Measurements from ENCODE around the gene CDC42EP3.
A peak's percentile ranks its signal among the peaks of the same experiment; 100 is the strongest.

The CDC42EP3 gene

GRCh38 chr2:37670378-37671008, 949 bp downstream of the CDC42EP3 start:
- peak overlapping the region; percentile 97; the same call in 1 of the 2 replicates for H3K4me3 ChIP-seq (ENCODE audit: low read length)
- H3K4me1 ChIP-seq (ENCODE audit: control insufficient read depth, insufficient read depth, low read length), result no peaks in the 10 kb centered on the region; the same call in 1 of the 2 replicates
- DNase-seq (ENCODE audit: low read depth, low spot score), result no peak
- H3K27me3 ChIP-seq (ENCODE audit: control insufficient read depth, insufficient read depth, low read length), result no peaks in the 10 kb centered on the region
- no peaks in the 10 kb centered on the region for H3K9me3 ChIP-seq (ENCODE audit: control insufficient read depth, insufficient read depth, low read length)
- no peaks in the 10 kb centered on the region for H3K36me3 ChIP-seq (ENCODE audit: control insufficient read depth, insufficient read depth, low read length)
- no peak overlapping the region for H3K27ac ChIP-seq (ENCODE audit: low read length)
- no CpG with 5 or more reads among the region's 11 CpGs for WGBS (ENCODE audit: insufficient coverage, insufficient read length)

- Histone ChIP-seq H3K9me3 (ENCODE audit: control insufficient read depth, insufficient read depth, low read length) (no peaks in the 10 kb centered on the region), H3K27ac (ENCODE audit: low read length) (no peak overlapping the region), H3K36me3 (ENCODE audit: control insufficient read depth, insufficient read depth, low read length) (no peaks in the 10 kb centered on the region), H3K4me1 (ENCODE audit: control insufficient read depth, insufficient read depth, low read length) (no peaks in the 10 kb centered on the region), H3K27me3 (ENCODE audit: control insufficient read depth, insufficient read depth, low read length) (no peaks in the 10 kb centered on the region), H3K4me3 (ENCODE audit: low read length) (no peak overlapping the region)
- no peak for DNase-seq (ENCODE audit: low read depth, low spot score)
- WGBS (ENCODE audit: insufficient coverage, insufficient read length), result no CpG with 5 or more reads among the region's 3 CpGs
These were observed 2.0 kb downstream of the CDC42EP3 start for GRCh38 chr2:37669446-37669845.

GRCh38 chr2:37667704-37668103, 3.7 kb downstream of the CDC42EP3 start:
- H3K4me3 ChIP-seq (ENCODE audit: low read length), result no peak overlapping the region
- DNase-seq (ENCODE audit: low read depth, low spot score), result no peak
- H3K36me3 ChIP-seq (ENCODE audit: control insufficient read depth, insufficient read depth, low read length), result no peaks in the 10 kb centered on the region
- no peaks in the 10 kb centered on the region for H3K27me3 ChIP-seq (ENCODE audit: control insufficient read depth, insufficient read depth, low read length)
- no CpG with 5 or more reads among the region's 2 CpGs for whole genome bisulfite sequencing (ENCODE audit: insufficient coverage, insufficient read length)
- no peak overlapping the region for H3K27ac ChIP-seq (ENCODE audit: low read length)
- H3K9me3 ChIP-seq (ENCODE audit: control insufficient read depth, insufficient read depth, low read length), result no peaks in the 10 kb centered on the region
- no peaks in the 10 kb centered on the region; the same call in 1 of the 2 replicates for H3K4me1 ChIP-seq (ENCODE audit: control insufficient read depth, insufficient read depth, low read length)

- Histone ChIP-seq H3K4me1 (ENCODE audit: control insufficient read depth, insufficient read depth, low read length) (no peaks in the 10 kb centered on the region; the same call in 1 of the 2 replicates), H3K27me3 (ENCODE audit: control insufficient read depth, insufficient read depth, low read length) (no peaks in the 10 kb centered on the region), H3K4me3 (ENCODE audit: low read length) (no peak overlapping the region), H3K9me3 (ENCODE audit: control insufficient read depth, insufficient read depth, low read length) (no peaks in the 10 kb centered on the region), H3K27ac (ENCODE audit: low read length) (no peak overlapping the region), H3K36me3 (ENCODE audit: control insufficient read depth, insufficient read depth, low read length) (no peaks in the 10 kb centered on the region)
- WGBS (ENCODE audit: insufficient coverage, insufficient read length), result no CpG with 5 or more reads among the region's 2 CpGs
- DNase-seq (ENCODE audit: low read depth, low spot score), result no peak
These were observed 4.7 kb downstream of the CDC42EP3 start for GRCh38 chr2:37666772-37667171.

GRCh38 chr2:37665604-37666362, 5.7 kb downstream of the CDC42EP3 start:
- no peaks in the 10 kb centered on the region; the same call in 1 of the 2 replicates for H3K4me1 ChIP-seq (ENCODE audit: control insufficient read depth, insufficient read depth, low read length)
- no peaks in the 10 kb centered on the region for H3K27me3 ChIP-seq (ENCODE audit: control insufficient read depth, insufficient read depth, low read length)
- H3K36me3 ChIP-seq (ENCODE audit: control insufficient read depth, insufficient read depth, low read length), result no peaks in the 10 kb centered on the region
- no peaks in the 10 kb centered on the region for H3K9me3 ChIP-seq (ENCODE audit: control insufficient read depth, insufficient read depth, low read length)
- no peak overlapping the region for H3K4me3 ChIP-seq (ENCODE audit: low read length)
- H3K27ac ChIP-seq (ENCODE audit: low read length), result no peak overlapping the region
- no peak for DNase-seq (ENCODE audit: low read depth, low spot score)
- WGBS (ENCODE audit: insufficient coverage, insufficient read length), result no CpG with 5 or more reads among the region's 11 CpGs

- no peaks in the 10 kb centered on the region for H3K36me3 ChIP-seq (ENCODE audit: control insufficient read depth, insufficient read depth, low read length)
- no peak for DNase-seq (ENCODE audit: low read depth, low spot score)
These were observed 6.4 kb downstream of the CDC42EP3 start for GRCh38 chr2:37665043-37665442.

GRCh38 chr2:37664231-37664643, 7.2 kb downstream of the CDC42EP3 start:
- Histone ChIP-seq H3K36me3 (ENCODE audit: control insufficient read depth, insufficient read depth, low read length) (no peaks in the 10 kb centered on the region), H3K27me3 (ENCODE audit: control insufficient read depth, insufficient read depth, low read length) (no peaks in the 10 kb centered on the region), H3K27ac (ENCODE audit: low read length) (no peak overlapping the region), H3K9me3 (ENCODE audit: control insufficient read depth, insufficient read depth, low read length) (no peaks in the 10 kb centered on the region), H3K4me1 (ENCODE audit: control insufficient read depth, insufficient read depth, low read length) (no peaks in the 10 kb centered on the region; the same call in 1 of the 2 replicates), H3K4me3 (ENCODE audit: low read length) (no peak overlapping the region)
- no peak for DNase-seq (ENCODE audit: low read depth, low spot score)
- no CpG with 5 or more reads among the region's 2 CpGs for WGBS (ENCODE audit: insufficient coverage, insufficient read length)

More at GRCh38 chr2:37665043-37665442, 6.4 kb downstream of the CDC42EP3 start:
- no peak overlapping the region for H3K4me3 ChIP-seq (ENCODE audit: low read length)
- H3K4me1 ChIP-seq (ENCODE audit: control insufficient read depth, insufficient read depth, low read length), result no peaks in the 10 kb centered on the region; the same call in 1 of the 2 replicates
- H3K27ac ChIP-seq (ENCODE audit: low read length), result no peak overlapping the region
- H3K9me3 ChIP-seq (ENCODE audit: control insufficient read depth, insufficient read depth, low read length), result no peaks in the 10 kb centered on the region
- WGBS (ENCODE audit: insufficient coverage, insufficient read length), result no CpG with 5 or more reads among the region's 2 CpGs
- H3K27me3 ChIP-seq (ENCODE audit: control insufficient read depth, insufficient read depth, low read length), result no peaks in the 10 kb centered on the region

- no peaks in the 10 kb centered on the region for H3K36me3 ChIP-seq (ENCODE audit: control insufficient read depth, insufficient read depth, low read length)
- no peak overlapping the region for H3K4me3 ChIP-seq (ENCODE audit: low read length)
- H3K4me1 ChIP-seq (ENCODE audit: control insufficient read depth, insufficient read depth, low read length), result peaks cover 1% of the 10 kb centered on the region
- no peak for DNase-seq (ENCODE audit: low read depth, low spot score)
- WGBS (ENCODE audit: insufficient coverage, insufficient read length), result no CpG with 5 or more reads among the region's 7 CpGs
- no peaks in the 10 kb centered on the region for H3K9me3 ChIP-seq (ENCODE audit: control insufficient read depth, insufficient read depth, low read length)
- H3K27ac ChIP-seq (ENCODE audit: low read length), result no peak overlapping the region
- H3K27me3 ChIP-seq (ENCODE audit: control insufficient read depth, insufficient read depth, low read length), result no peaks in the 10 kb centered on the region
These were observed 8.1 kb downstream of the CDC42EP3 start for GRCh38 chr2:37663390-37663789.

- no peaks in the 10 kb centered on the region for H3K36me3 ChIP-seq (ENCODE audit: control insufficient read depth, insufficient read depth, low read length)
- H3K4me1 ChIP-seq (ENCODE audit: control insufficient read depth, insufficient read depth, low read length), result peaks cover 12% of the 10 kb centered on the region
- no peak overlapping the region for H3K4me3 ChIP-seq (ENCODE audit: low read length)
- no CpG with 5 or more reads among the region's 5 CpGs for WGBS (ENCODE audit: insufficient coverage, insufficient read length)
- no peak overlapping the region for H3K27ac ChIP-seq (ENCODE audit: low read length)
- DNase-seq (ENCODE audit: low read depth, low spot score), result no peak
- no peaks in the 10 kb centered on the region for H3K27me3 ChIP-seq (ENCODE audit: control insufficient read depth, insufficient read depth, low read length)
- no peaks in the 10 kb centered on the region for H3K9me3 ChIP-seq (ENCODE audit: control insufficient read depth, insufficient read depth, low read length)
These were observed 11.7 kb downstream of the CDC42EP3 start for GRCh38 chr2:37659723-37660122.

GRCh38 chr2:37658682-37659081, 12.8 kb downstream of the CDC42EP3 start:
- Histone ChIP-seq H3K36me3 (ENCODE audit: control insufficient read depth, insufficient read depth, low read length) (no peaks in the 10 kb centered on the region), H3K4me3 (ENCODE audit: low read length) (no peak overlapping the region), H3K27me3 (ENCODE audit: control insufficient read depth, insufficient read depth, low read length) (no peaks in the 10 kb centered on the region), H3K27ac (ENCODE audit: low read length) (no peak overlapping the region), H3K4me1 (ENCODE audit: control insufficient read depth, insufficient read depth, low read length) (peaks cover 18% of the 10 kb centered on the region), H3K9me3 (ENCODE audit: control insufficient read depth, insufficient read depth, low read length) (no peaks in the 10 kb centered on the region)
- WGBS (ENCODE audit: insufficient coverage, insufficient read length), result no CpG with 5 or more reads among the region's 3 CpGs
- no peak for DNase-seq (ENCODE audit: low read depth, low spot score)
